Measurements from ENCODE around the gene SLC51B. TPM values are rescaled to one million over a fixed set of nuclear protein-coding genes. Genes with fewer than 3 reads are reported as not detected.
"Not testable (repeated sequence)": the region's sequence is repeated elsewhere in the genome, so short reads cannot be mapped to it uniquely, and the experiment has no call there.

The SLC51B gene
- polyA plus RNA-seq, 3 donors, result 10.5 to 12.8 (median 10.9) TPM

DNA sequence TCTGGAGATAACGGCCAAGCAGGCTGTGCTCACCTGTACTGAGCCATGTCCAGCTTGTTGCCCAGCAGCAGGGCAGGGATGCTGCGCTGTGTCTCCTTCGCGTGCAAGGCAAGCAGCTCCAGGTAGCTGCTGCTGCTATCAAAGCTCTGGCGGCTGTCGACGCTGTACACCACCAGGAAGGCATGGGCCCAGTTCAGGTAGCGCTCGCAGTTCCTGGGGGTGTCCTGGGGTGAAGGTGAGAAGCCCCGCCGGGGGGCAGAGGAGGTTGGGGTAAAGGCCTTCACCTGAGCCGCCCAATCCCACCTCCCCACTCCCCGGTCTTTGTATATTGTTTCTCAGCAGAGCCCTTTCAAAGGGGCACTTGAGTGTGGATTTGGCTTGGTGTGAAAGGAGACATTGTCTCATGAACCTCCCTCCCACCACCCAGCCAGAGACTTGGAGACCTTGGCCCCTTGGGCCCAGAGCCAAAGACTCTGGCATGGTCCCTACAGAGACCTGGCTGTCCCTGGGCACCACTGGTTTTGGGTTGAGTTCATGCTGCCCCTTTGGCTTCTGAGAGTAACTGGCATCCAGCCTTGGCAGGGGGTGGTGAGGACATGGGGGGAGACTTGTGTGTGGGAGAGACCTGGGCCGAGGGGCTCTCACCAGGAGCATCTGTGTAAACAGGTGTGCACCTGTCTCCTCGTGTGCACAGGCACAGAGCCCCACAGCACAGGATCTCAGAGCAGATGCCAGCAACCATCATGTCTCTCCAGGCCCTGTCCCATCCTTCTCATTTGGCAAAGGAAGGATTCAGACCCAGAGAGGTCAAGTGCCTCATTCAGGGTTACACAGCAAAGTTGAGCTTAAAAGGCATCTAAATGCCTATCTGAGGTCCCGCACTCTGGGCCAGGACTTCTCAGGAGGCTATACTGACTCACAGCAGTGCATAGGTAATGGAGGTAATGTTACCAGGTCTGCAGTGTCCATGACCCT lies 13.5 kb downstream of the SLC51B start:
- no peak for DNase-seq (ENCODE audit: extremely low read depth in 1 of 11, low read depth in 9 of 11, low spot score in 4 of 11)

DNA sequence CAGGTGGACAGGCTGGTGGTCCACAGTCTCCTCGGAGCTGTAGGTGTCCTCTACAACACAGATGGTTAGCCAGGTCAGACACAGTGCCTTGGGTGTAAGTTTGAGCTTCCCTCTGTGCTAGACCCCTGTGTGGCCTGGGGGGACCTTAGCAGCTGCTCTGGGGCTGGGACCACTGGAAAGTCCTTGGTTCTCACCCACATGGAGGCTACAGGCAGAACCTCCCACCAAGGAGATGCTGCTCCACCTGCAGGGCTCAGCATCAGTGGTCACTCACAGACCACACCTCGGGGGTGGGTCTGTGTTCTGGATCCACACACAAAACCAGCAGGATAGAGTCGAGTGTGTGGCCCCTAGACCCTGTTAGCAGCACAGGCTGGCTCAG lies 14.2 kb downstream of the SLC51B start:
- no peak for DNase-seq (ENCODE audit: extremely low read depth in 1 of 11, low read depth in 9 of 11, low spot score in 4 of 11)

DNA sequence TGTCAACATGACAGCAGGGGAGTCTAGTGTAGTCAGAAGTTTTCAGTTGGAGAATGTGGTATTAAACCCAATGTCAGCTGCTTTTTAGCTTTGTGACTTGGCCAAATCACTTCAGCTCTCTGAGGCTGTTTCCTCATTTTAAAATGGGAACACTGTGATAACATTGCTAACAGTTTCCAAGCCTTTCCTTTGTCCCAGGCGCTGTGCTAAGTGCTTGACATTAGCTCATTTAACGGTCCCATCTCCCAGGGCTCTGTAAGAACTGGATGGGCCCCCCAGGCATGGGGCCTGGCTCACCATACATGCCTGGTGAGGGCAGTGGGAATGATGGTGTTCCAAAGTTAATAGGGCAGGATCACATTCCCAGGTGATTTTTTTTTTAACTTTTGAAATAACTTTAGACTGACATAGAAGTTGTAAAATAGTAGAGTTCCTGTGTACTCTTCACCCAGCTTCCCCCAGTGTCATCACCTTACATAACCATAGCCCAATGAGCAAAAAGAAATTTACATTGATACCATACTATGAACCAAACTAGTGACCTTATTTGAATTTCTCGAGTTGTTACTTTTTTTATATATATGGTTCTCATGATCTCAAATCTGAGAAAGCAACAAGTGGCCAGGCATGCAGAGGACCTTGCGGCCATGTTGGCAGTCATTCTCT lies 14.9 kb downstream of the SLC51B start:
- no peak for DNase-seq (ENCODE audit: extremely low read depth in 1 of 11, low read depth in 9 of 11, low spot score in 4 of 11)

DNA sequence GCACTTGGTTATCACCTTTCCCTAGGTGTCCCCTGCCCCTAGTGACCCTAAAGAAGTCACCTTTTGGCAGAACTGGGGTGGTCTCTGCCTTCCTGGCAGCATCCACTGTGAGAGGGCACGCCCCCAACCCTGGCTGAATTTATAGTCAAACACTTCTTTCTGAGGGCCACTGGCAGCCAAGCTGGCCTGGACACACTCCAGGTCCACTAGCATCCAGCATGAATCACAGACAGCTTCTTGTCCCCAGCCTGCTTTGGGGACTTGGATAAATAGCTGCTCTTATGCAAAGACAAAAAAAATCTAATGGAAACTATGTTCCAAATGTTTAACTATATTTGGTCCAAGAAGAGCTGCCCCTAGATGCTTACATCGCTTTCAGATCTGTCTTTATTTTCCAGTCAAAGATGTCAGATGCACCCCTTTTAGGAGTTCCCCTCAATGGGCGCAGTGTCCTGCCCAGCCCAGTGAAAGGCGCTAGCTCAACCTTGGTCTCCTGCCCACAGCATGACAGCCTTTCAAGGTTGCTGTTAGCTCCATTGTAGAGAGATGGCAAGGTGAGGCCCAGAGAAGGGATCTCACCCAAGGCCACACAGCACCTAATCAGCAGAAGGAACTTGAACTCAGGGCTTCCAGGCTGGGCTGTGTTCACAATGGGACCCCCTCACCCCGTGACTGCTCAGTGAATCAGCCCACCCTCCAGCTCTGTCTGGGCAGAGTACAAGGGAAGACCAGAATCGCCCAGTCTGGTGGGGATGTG lies 15.6 kb downstream of the SLC51B start:
- DNase-seq (ENCODE audit: extremely low read depth in 1 of 11, low read depth in 9 of 11, low spot score in 4 of 11), result no peak

DNA sequence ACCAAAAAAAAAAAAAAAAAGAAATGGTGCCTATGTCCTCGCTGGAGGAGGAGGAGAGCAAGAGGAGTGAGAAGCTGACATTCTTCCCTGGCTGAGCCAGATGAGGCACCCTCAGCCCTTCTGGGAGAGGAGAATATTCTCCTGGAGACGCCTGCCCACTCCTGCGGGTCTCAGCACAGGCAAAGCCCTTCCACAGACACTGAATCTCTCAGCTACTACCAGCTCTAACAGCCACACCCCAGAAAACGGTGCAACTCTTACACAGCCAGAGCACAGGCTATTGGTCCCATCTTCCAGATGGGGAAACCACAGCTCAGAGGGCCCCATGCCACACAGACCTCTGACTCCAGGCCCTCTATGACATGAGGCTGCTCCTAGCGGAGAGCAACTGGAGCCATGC lies 16.9 kb downstream of the SLC51B start:
- no peak for DNase-seq (ENCODE audit: extremely low read depth in 1 of 11, low read depth in 9 of 11, low spot score in 4 of 11)

DNA sequence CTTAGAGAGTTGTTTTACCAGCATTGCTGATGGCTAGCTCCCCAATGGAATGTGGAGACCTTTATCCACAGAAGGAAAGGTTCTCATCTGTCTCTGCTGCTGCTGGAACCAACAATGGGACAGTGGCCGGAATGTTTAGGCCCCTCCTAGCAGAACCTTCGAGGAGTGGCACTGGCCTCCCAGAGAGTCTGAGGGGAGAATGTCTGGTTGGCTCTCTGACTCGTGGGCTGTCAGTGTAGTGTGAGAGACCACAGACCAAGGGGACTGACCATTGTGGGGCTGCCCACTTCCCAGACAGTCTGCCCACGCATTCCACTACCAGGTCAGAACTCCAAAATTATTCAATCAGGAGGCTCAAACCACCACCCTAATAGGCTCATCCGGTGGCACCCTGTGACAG lies 17.5 kb downstream of the SLC51B start:
- DNase-seq (ENCODE audit: extremely low read depth in 1 of 11, low read depth in 9 of 11, low spot score in 4 of 11), result no peak

DNA sequence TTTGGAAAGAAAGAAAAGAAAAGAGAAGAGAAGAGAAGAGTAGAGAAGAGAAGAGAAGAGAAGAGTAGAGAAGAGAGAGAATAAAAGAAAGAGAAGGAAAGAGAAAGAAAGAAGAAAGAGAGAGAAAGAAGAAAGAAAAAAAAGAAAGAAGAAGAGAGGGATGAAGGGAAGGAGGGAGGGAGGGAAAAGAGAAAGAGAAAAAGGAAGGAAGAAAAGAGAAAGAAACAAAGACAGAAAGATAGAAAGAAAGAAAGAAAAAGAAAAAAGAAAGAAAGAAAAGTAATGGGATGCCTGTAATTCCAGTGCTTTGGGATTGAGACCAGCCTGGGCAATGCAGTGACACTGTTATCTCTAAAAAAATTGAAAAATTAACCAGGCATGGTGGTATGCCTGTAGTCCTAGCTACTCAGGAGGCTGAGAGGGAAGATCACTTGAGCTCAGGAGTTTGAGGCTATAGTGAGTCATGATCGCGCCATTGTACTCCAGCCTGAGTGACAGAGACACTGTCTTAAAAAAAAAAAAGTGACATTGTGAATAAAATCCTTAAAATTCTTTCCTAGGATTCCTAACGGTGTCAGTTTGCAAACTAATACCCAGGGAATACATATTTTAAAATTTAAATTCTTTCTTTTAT lies 20.9 kb downstream of the SLC51B start:
- DNase-seq (ENCODE audit: extremely low read depth in 1 of 11, low read depth in 9 of 11, low spot score in 4 of 11), result no peak

DNA sequence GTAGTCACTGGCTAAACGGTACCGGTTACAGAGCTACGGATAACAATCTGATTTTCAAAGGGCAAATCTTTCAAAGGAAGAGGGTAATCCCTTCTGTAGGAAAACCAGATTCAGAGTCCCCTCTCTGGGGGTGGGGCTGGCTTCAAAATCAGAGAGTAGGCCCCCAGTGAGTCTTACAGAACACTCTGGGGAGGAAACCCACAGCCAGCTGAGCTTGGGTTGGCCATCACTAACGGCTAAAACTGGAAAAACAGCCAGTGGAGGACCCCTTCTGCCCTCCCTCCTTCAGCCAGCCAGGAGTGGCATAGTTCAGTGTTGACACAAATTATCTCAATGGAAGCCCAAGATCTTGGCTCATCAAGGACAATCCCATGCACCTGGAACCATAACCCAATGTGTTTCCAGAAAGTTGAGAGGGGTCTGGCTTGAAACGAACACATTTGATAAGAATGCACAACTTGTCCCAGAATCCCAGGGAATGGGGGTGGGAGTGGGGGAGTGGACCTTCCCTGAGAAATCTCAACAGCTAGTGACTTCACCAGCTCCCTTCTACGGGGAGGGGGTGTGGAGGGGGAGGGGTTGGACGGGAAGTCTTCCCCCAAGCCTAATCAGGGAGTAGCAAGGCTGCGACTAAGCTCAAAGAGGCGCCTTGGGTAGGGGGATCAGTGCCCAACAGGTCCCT lies 21.6 kb downstream of the SLC51B start:
- DNase-seq (ENCODE audit: extremely low read depth in 1 of 11, low read depth in 9 of 11, low spot score in 4 of 11), result no peak

DNA sequence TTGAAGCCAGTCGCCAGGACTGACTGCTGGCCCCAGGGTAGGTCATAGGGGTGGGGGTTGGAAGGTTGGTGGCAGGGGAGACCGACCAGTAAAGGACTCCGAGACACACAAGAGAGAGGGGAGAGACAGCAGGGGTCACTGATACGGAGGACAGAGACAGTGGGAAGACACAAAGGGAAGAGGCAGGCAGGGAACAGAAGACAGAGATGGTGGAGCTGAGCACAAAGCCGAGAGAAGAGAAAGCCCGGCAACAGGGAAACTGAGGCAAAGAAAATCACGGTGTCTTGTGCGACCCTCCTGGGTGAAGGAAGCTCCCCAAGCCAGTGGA lies 22.1 kb downstream of the SLC51B start:
- no peak for DNase-seq (ENCODE audit: extremely low read depth in 1 of 11, low read depth in 9 of 11, low spot score in 4 of 11)

DNA sequence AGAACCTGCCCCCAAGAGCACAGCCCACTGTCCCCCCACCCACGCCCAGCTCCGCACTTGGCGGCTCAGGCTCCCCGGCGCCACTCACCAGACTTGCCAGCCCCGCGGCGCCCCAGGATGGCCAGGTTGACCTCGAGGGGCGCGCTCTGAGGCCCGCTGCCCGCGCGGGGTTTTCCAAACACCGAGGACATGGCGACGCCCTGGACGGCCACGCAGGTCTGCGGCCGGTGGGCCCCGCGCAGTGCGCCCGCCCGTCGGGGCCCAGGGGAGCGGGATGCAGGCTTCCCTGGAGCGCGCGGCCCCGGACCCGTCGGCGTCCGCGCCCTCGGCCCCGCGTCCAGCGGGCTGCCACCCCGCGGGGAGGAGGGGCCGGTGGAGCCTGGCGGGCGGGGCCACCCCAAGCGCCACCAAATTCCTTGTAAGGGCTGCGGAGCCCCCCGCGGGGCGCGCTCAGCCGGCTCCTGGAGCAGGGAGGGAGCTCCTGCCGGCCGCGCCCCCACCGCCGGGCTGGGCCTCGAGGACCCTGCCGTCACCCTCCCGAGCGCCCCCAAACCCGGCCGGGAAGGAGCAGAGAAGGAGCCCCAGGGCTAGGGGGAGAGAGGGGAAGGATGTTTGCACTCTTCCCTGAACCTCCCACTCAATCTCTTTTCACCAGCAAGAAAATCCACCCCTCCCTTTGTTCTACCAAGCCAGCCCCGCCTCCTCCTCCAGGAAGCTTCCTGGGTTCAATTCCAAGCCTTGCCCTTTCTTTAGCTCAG lies 22.6 kb downstream of the SLC51B start, which contains the start of gene RASL12:
Gene RASL12, minus strand, starts transcription at position 347 of the 758 bp plus-strand sequence. Its CDS starts 156 bp downstream, at position 191.
- DNase-seq (ENCODE audit: extremely low read depth in 1 of 11, low read depth in 9 of 11, low spot score in 4 of 11), result no peak

DNA sequence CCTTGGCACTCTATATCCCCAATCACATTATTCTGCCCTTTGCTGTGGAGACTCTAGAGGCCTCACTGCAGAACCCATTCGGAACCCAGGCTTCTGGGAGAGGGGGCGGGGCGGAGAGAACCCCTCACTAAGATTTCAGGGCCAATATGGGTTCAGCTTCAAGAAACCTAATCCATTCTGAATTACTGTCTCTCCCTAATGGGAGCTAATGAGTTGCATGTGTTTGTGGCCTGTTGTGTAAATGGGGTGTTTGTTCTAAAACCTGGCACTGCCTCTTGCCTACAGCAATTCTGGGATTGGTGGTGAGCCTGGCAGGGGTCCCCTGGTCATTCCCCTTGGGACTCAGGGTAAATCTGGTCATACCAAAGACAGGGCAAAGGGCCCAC lies 23.2 kb downstream of the SLC51B start:
- no peak for DNase-seq (ENCODE audit: extremely low read depth in 1 of 11, low read depth in 9 of 11, low spot score in 4 of 11)

DNA sequence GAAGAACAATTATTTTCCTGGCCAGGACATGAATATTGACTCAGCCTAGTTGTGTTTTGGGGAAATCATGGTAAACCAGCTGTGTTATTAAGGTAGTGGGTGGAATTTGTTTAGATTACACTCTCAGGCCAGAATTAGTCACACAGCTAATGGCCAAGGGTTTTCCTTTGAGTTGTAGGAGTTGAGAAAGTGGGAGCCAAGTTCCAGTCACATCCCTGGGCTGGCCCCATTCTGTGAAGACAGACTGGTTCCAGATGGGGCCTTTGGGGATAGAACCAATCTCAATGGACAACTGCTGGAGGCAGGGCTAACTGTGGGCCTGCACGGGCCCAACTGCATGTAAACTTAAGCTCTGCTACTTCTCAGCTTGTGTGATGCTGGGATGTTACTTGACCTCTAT lies 24.0 kb downstream of the SLC51B start:
- DNase-seq (ENCODE audit: extremely low read depth in 1 of 11, low read depth in 9 of 11, low spot score in 4 of 11), result no peak

DNA sequence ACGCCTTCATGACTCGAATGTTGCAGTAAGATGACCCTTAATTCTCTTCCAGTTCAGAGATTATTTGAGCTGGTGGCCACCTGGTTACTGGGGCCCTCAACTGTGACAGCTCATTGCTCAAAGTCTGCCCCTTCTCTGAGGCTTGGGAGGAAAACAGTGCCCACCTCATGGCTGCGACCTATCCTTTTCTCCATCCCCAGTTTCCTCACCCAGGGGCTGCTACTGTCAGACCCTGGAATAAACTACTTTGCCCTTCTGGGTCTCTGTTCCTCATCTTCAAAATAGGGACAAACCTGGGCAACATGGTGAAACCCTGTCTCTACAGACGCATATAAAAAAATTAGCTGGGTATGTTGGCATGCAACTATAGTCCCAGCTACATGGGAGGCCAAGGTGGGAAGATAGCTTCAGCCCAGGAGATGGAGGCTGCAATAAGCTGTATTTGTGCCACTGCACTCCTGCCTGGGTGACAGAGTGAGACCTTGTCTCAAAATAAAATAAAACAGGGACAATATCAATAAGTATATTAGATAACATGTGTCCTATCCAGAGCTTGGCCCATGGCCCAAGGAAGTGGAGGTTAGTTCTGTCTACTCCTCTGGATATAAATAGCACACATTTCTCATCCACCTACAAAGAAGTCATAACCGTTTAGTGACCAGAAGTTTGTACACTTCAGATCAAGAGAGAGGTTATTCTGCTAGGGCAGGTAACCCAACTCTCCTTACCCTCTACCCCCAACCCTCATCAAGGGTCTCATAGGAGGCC lies 24.8 kb downstream of the SLC51B start:
- DNase-seq (ENCODE audit: extremely low read depth in 1 of 11, low read depth in 9 of 11, low spot score in 4 of 11), result no peak

DNA sequence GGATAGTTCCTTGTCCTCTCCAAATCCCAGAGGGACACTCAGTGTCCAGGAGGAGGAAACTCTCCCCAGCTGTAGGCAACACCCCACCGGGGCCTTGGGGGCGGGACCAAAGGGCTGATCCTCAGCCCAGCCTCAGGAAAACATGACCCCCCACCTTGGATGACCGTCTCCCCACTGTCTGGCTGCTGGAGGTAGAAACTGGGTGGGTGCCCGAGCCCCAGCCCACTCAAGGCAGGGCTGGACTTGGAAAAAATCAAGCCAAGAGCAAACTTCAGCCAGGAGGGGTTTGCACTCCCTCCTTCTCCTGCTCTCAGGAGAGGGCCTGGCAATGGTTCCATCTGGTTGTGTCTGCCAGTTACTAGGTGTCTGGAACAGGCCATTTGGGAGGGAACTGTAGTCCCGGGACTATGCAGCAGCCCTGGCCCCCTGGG lies 26.2 kb downstream of the SLC51B start:
- DNase-seq (ENCODE audit: extremely low read depth in 1 of 11, low read depth in 9 of 11, low spot score in 4 of 11), result no peak

DNA sequence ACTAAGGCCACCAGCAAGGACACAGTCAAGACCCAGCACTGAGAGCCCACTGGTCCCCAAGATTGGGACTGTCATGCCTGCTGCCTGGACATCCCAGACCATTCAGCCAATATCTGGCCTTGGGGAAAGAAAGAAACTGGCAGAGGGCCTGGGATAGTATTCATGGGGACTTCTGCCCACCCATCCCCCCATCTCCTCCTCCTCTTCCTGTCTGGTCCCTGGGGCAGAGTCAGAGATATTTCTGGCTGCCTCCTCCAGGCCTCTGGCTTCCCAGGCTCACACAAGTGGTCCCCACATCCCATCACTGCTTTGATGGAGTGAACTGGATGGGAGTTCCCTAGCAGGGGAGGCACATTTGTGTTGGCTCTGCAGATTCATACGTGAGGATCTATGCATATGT lies 26.8 kb downstream of the SLC51B start:
- no peak for DNase-seq (ENCODE audit: extremely low read depth in 1 of 11, low read depth in 9 of 11, low spot score in 4 of 11)

DNA sequence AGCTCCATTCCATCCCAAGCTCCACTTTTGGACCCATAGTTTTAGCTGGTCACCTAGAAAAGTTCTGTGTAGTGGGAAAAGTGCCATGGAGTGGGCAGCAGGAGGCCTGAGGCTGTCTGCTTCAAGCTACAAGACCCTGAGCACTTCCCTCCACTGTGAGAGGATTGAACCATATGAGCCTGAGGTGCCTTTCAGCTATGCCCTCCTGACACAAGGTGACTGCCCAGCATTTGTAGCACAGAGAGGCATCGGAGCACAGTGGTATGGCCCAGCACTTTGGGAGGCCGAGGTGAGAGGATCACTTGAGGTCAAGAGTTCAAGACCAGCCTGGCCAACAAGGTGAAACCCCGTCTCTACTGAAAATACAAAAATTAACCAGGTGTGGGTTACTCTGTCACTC lies 27.4 kb downstream of the SLC51B start:
- DNase-seq (ENCODE audit: extremely low read depth in 1 of 11, low read depth in 9 of 11, low spot score in 4 of 11), result no peak

DNA sequence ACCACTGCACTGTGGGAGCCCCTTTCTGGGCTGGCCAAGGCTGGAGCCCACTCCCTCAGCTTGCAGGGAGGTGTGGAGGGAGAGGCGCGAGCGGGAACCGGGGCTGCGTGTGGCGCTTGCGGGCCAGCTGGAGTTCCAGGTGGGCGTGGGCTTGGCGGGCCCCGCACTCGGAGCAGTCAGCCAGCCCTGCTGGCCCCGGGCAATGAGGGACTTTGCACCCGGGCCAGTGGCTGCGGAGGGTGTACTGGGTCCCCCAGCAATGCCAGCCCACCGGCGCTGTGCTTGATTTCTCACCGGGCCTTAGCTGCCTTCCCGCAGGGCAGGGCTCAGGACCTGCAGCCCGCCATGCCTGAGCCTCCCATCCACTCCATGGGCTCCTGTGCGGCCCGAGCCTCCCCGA lies 29.8 kb downstream of the SLC51B start:
- DNase-seq (ENCODE audit: extremely low read depth in 1 of 11, low read depth in 9 of 11, low spot score in 4 of 11), result not testable (repeated sequence)
